Thyroid gland (tissue), 4 donors: ENCODE measurements around the gene MGAT5.

Experiments
- POLR2A ChIP-seq, 2 donors: fragments of 450-650 bp; IDR thresholded peaks; one replicate each; pipeline ENCODE4 v1.6.1; 2017; ENCODE audit warnings: antibody characterized with exemption in 2 of 2, mild to moderate bottlenecking in 2 of 2, moderate library complexity in 1 of 2
- TF ChIP-seq, protein P1 (sequence below), 6 experiments: fragments of 200-600 bp in 3 of 6; fragments of 450-650 bp in 3 of 6; sonication (generic) in 3 of 6; IDR thresholded peaks; one replicate each; pipeline ENCODE4 v1.5.1; 2016 to 2019; ENCODE audit warnings: antibody characterized with exemption in 6 of 6, mild to moderate bottlenecking in 2 of 6, inconsistent platforms in 1 of 6, moderate library complexity in 1 of 6

DNA sequence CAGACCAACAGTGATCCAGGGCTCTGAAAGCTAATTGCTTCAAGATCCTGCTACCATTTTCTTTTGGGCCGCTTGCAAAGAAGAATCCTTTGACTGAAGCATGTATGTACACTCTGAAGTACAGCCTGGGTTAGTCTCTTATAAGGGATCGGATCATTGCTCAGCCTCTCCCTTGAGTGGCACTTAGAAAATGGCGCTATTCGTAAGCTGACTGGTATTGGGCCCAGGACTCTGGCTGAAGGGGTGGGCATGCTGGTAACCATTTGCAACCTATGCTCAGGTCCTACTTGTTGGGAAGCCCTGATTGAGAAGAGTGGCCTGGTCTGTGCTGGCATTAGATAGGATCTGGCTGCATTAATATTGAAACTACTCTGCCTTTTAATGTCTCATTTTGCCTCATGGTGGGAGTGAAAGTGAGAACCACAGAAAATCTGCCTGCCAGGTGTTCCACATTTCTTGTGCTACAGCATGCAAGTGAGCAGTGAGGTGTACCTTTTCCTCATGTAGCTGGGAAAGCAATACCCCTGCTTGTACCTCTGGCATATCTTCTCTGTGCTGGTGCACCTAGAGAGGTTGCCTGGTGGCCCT is 661 bp upstream of the MGAT5 start:
- TF ChIP-seq, protein P1, sequence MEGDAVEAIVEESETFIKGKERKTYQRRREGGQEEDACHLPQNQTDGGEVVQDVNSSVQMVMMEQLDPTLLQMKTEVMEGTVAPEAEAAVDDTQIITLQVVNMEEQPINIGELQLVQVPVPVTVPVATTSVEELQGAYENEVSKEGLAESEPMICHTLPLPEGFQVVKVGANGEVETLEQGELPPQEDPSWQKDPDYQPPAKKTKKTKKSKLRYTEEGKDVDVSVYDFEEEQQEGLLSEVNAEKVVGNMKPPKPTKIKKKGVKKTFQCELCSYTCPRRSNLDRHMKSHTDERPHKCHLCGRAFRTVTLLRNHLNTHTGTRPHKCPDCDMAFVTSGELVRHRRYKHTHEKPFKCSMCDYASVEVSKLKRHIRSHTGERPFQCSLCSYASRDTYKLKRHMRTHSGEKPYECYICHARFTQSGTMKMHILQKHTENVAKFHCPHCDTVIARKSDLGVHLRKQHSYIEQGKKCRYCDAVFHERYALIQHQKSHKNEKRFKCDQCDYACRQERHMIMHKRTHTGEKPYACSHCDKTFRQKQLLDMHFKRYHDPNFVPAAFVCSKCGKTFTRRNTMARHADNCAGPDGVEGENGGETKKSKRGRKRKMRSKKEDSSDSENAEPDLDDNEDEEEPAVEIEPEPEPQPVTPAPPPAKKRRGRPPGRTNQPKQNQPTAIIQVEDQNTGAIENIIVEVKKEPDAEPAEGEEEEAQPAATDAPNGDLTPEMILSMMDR (IDR thresholded peaks at IDR 0.05): no peak
- no peak for TF ChIP-seq POLR2A (IDR thresholded peaks at IDR 0.05)
